Left cardiac atrium (tissue), 4 donors: ENCODE measurements around the gene BIN1. TPM values are rescaled to one million over a fixed set of nuclear protein-coding genes. Genes with fewer than 3 reads are reported as not detected.

Experiments
- ATAC-seq, 2 donors: fragments of 200-7000 bp; cut with Tn5 transposase; one replicate each; pipeline ENCODE4 v1.9.1; 2020; ENCODE audit warnings: mild to moderate bottlenecking in 2 of 2, moderate library complexity in 2 of 2
- DNase-seq: peaks from one replicate; pipeline ENCODE4 v3.0.0-alpha.2; 2020
- intact Hi-C, 2 donors: fragments of 100-400 bp; cut with DNase I; formaldehyde crosslinking; loops; one replicate each; pipeline versions ENCODE4 v1.14.1 to v1.15.1; 2022 to 2023
- total RNA-seq, 2 donors: library from RNA; stranded (reverse); fragmentation: NEBNext Ultra II Directional; extraction: Animal tissue kit (Norgen Biotek cat#: 25700); gene quantifications; one replicate each; pipeline ENCODE4 v1.2.1, GENCODE V29; 2021
- donor health status: DM: no; HTN: yes; CAD: no.
- donor health status: DM: no; HTN: yes; CAD: no; lungs with severe emphysema.
- donor health status: DM: yes; HTN: yes; CAD: no.
- donor health status: Dilated cardiomyopathy.

The BIN1 gene
- total RNA-seq, 2 donors from 2014 or later = 16.2 to 23.6 TPM

DNA sequence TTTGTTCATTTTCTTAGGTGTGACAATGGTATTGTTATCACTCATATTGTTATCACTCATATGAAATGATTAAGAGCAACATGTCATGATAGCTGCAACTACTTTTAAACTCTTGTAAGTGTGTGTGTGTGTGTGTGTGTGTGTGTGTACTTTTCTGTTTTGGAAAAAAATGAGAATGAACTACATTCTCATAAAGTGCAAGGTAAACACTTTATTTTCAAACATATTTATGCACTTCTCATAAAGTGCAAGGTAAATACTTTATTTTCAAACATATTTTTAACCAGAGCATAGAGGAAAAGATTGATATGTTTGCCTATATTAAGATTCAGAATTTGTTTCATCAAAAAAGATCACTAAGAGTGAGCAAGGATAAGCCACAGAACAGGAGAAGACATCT lies 108.5 kb downstream of the BIN1 start:
- intact Hi-C loops = no loop called here
- ATAC-seq = no peak

More for the DNA sequence above, 108.5 kb downstream of the BIN1 start:
- no peak for DNase-seq

Other genes starting within 250 kb of the BIN1 start
- gene TEX51, start 208.3 kb downstream of the BIN1 start, total RNA-seq = not detected
- under 1 TPM; 0.21 TPM for gene CYP27C1, start 113.1 kb upstream of the BIN1 start, total RNA-seq
- gene ERCC3, start 187.0 kb upstream of the BIN1 start, total RNA-seq = 10 to 100 TPM; 21.6 to 22.1 TPM